Measurements from ENCODE around the gene MYO1G. TPM values are rescaled to one million over a fixed set of nuclear protein-coding genes. Genes with fewer than 3 reads are reported as not detected.

Gene MYO1G
- total RNA-seq, 1 donor from 2014 or later = 0.54 TPM

DNA sequence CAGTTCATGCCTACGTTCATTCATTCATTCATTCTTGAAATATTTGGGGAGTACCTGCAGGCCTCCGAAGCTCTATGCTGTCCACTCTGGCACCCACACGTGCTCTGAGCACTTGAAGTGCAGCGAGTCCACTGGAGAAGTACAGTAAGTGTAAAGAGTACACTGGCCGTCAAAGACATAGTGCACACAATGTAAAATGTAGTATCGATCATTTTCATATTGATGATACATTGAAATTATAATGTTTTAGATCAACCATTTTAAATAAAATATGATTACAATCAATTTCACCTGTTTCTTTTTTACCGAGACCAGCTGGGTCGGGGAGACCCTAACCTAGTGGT, 56.5 kb downstream of the MYO1G start:
- H3K9me3 Mint-ChIP-seq (ENCODE audit: unreplicated experiment) = peaks cover 4% of the 10 kb centered on the region
- H3K4me3 Mint-ChIP-seq (ENCODE audit: unreplicated experiment) = no peak overlapping the region
- no peak for DNase-seq
- no peaks in the 10 kb centered on the region for H3K36me3 Mint-ChIP-seq (ENCODE audit: unreplicated experiment)
- TF ChIP-seq CTCF (IDR thresholded peaks at IDR 0.05; ENCODE audit: partially characterized antibody, unreplicated experiment) = peak; percentile 15
- no peak overlapping the region for H3K27ac Mint-ChIP-seq (ENCODE audit: unreplicated experiment)
- H3K4me1 Mint-ChIP-seq (ENCODE audit: low read depth, unreplicated experiment) = no peaks in the 10 kb centered on the region
- peaks cover 1% of the 10 kb centered on the region for H3K27me3 Mint-ChIP-seq (ENCODE audit: unreplicated experiment)

GRCh38 chr7:44921607-44922350, 57.0 kb downstream of the MYO1G start:
- H3K9me3 Mint-ChIP-seq (ENCODE audit: unreplicated experiment) = peaks cover 4% of the 10 kb centered on the region
- peak; percentile 85 for DNase-seq
- H3K4me3 Mint-ChIP-seq (ENCODE audit: unreplicated experiment) = no peak overlapping the region
- no peaks in the 10 kb centered on the region for H3K4me1 Mint-ChIP-seq (ENCODE audit: low read depth, unreplicated experiment)
- H3K36me3 Mint-ChIP-seq (ENCODE audit: unreplicated experiment) = no peaks in the 10 kb centered on the region
- H3K27ac Mint-ChIP-seq (ENCODE audit: unreplicated experiment) = no peak overlapping the region
- TF ChIP-seq CTCF (IDR thresholded peaks at IDR 0.05; ENCODE audit: partially characterized antibody, unreplicated experiment) = peak; percentile 79
- H3K27me3 Mint-ChIP-seq (ENCODE audit: unreplicated experiment) = peaks cover 1% of the 10 kb centered on the region

- H3K36me3 Mint-ChIP-seq (ENCODE audit: unreplicated experiment) = no peaks in the 10 kb centered on the region
- TF ChIP-seq CTCF (IDR thresholded peaks at IDR 0.05; ENCODE audit: partially characterized antibody, unreplicated experiment) = no peak
Measured at GRCh38 chr7:44920119-44920518, 58.7 kb downstream of the MYO1G start.

GRCh38 chr7:44918029-44918428, 60.8 kb downstream of the MYO1G start:
- TF ChIP-seq CTCF (IDR thresholded peaks at IDR 0.05; ENCODE audit: partially characterized antibody, unreplicated experiment) = no peak
- Mint-ChIP-seq H3K4me1 (ENCODE audit: low read depth, unreplicated experiment) (peaks cover 4% of the 10 kb centered on the region), H3K36me3 (ENCODE audit: unreplicated experiment) (no peaks in the 10 kb centered on the region), H3K4me3 (ENCODE audit: unreplicated experiment) (no peak overlapping the region), H3K27me3 (ENCODE audit: unreplicated experiment) (peaks cover 1% of the 10 kb centered on the region), H3K27ac (ENCODE audit: unreplicated experiment) (no peak overlapping the region), H3K9me3 (ENCODE audit: unreplicated experiment) (peaks cover 2% of the 10 kb centered on the region)
- DNase-seq = no peak

More at GRCh38 chr7:44920119-44920518, 58.7 kb downstream of the MYO1G start:
- Mint-ChIP-seq H3K9me3 (ENCODE audit: unreplicated experiment) (peaks cover 4% of the 10 kb centered on the region), H3K4me1 (ENCODE audit: low read depth, unreplicated experiment) (no peaks in the 10 kb centered on the region), H3K27me3 (ENCODE audit: unreplicated experiment) (peaks cover 1% of the 10 kb centered on the region), H3K4me3 (ENCODE audit: unreplicated experiment) (no peak overlapping the region), H3K27ac (ENCODE audit: unreplicated experiment) (no peak overlapping the region)
- DNase-seq = no peak

- no peaks in the 10 kb centered on the region for H3K36me3 Mint-ChIP-seq (ENCODE audit: unreplicated experiment)
- peaks cover 2% of the 10 kb centered on the region for H3K9me3 Mint-ChIP-seq (ENCODE audit: unreplicated experiment)
- peaks cover 1% of the 10 kb centered on the region for H3K27me3 Mint-ChIP-seq (ENCODE audit: unreplicated experiment)
- H3K4me3 Mint-ChIP-seq (ENCODE audit: unreplicated experiment) = no peak overlapping the region
- no peak overlapping the region for H3K27ac Mint-ChIP-seq (ENCODE audit: unreplicated experiment)
- no peak for TF ChIP-seq CTCF (IDR thresholded peaks at IDR 0.05; ENCODE audit: partially characterized antibody, unreplicated experiment)
- H3K4me1 Mint-ChIP-seq (ENCODE audit: low read depth, unreplicated experiment) = peaks cover 4% of the 10 kb centered on the region
- no peak for DNase-seq
Measured at GRCh38 chr7:44917465-44917864, 61.4 kb downstream of the MYO1G start.
